Astrocyte (in vitro differentiated cells and primary cell): ENCODE data around the gene DDX17. TPM values are rescaled to one million over a fixed set of nuclear protein-coding genes. Genes with fewer than 3 reads are reported as not detected.
A peak's percentile ranks its signal among the peaks of the same experiment; 100 is the strongest.

Experiments
- DNase-seq: peaks from one replicate; pipeline ENCODE4 v3.0.0-alpha.2; 2010; ENCODE audit warnings: low read depth
- FAIRE-seq: peaks from 2 replicates; lab custom pipeline; 2011; peaks lifted over from hg19 to GRCh38; lab: Jason Lieb, UNC
- H2AFZ ChIP-seq: 2 replicates; pipeline ENCODE4 v1.6.0; 2012; ENCODE audit warnings: low read depth, low read length, inconsistent platforms
- H3K27ac ChIP-seq: 2 replicates; pipeline ENCODE4 v1.5.1; 2011; ENCODE audit warnings: low read depth, low read length, inconsistent platforms
- H3K27me3 ChIP-seq: 2 replicates; pipeline ENCODE4 v1.6.0; 2011; ENCODE audit warnings: low read length, inconsistent platforms; ENCODE audit not compliant: insufficient read depth
- H3K36me3 ChIP-seq: 2 replicates; pipeline ENCODE4 v1.5.1; 2011; ENCODE audit warnings: low read length, inconsistent platforms; ENCODE audit not compliant: insufficient read depth
- H3K4me1 ChIP-seq: 2 replicates; pipeline ENCODE4 v1.5.1; 2011; ENCODE audit warnings: low read length, inconsistent platforms; ENCODE audit not compliant: insufficient read depth
- H3K4me2 ChIP-seq: 2 replicates; pipeline ENCODE4 v1.6.0; 2012; ENCODE audit warnings: low read length, inconsistent platforms
- H3K4me3 ChIP-seq: 2 replicates; pipeline ENCODE4 v1.5.1; 2011; ENCODE audit warnings: low read depth, mild to moderate bottlenecking, low read length, inconsistent platforms; ENCODE audit not compliant: insufficient read depth
- H3K79me2 ChIP-seq: 2 replicates; pipeline ENCODE4 v1.6.0; 2012; ENCODE audit warnings: mild to moderate bottlenecking, low read length, inconsistent platforms; ENCODE audit not compliant: insufficient read depth
- H3K9ac ChIP-seq: 2 replicates; pipeline ENCODE4 v1.6.0; 2012; ENCODE audit warnings: mild to moderate bottlenecking, low read length, inconsistent platforms
- H3K9me3 ChIP-seq: 2 replicates; pipeline ENCODE4 v1.5.1; 2012; ENCODE audit warnings: low read depth, mild to moderate bottlenecking, low read length, inconsistent platforms; ENCODE audit not compliant: insufficient read depth
- H4K20me1 ChIP-seq: 2 replicates; pipeline ENCODE4 v1.6.0; 2012; ENCODE audit warnings: low read length, inconsistent platforms; ENCODE audit not compliant: insufficient read depth
- H3K27ac Mint-ChIP-seq: one replicate; pipeline ENCODE4 v1.8.0; 2021; ENCODE audit warnings: mild to moderate bottlenecking, mixed read lengths; ENCODE audit not compliant: unreplicated experiment
- H3K27me3 Mint-ChIP-seq: one replicate; pipeline ENCODE4 v1.8.0; 2021; ENCODE audit warnings: low read depth, mixed read lengths; ENCODE audit not compliant: unreplicated experiment
- H3K36me3 Mint-ChIP-seq: one replicate; pipeline ENCODE4 v1.8.0; 2021; ENCODE audit warnings: low read depth, mixed read lengths; ENCODE audit not compliant: unreplicated experiment
- H3K4me1 Mint-ChIP-seq: one replicate; pipeline ENCODE4 v1.8.0; 2021; ENCODE audit warnings: low read depth, mixed read lengths; ENCODE audit not compliant: unreplicated experiment
- H3K4me3 Mint-ChIP-seq: one replicate; pipeline ENCODE4 v1.8.0; 2021; ENCODE audit warnings: mild to moderate bottlenecking, moderate library complexity, mixed read lengths; ENCODE audit not compliant: unreplicated experiment
- H3K9me3 Mint-ChIP-seq: one replicate; pipeline ENCODE4 v1.8.0; 2021; ENCODE audit warnings: mild to moderate bottlenecking, mixed read lengths; ENCODE audit not compliant: unreplicated experiment
- EZH2 ChIP-seq: IDR thresholded peaks from 2 replicates; pipeline ENCODE4 v1.6.1; 2012; ENCODE audit warnings: mild to moderate bottlenecking, low read length, inconsistent platforms; ENCODE audit not compliant: insufficient read depth
- total RNA-seq: library from RNA; stranded (reverse); gene quantifications from 2 replicates; pipeline ENCODE4 v1.2.1, GENCODE V29; 2021
- TF ChIP-seq, protein P1 (sequence below): IDR thresholded peaks from 2 replicates; pipeline ENCODE4 v1.5.1; 2011; ENCODE audit warnings: low read depth, mild to moderate bottlenecking, inconsistent platforms, low read length, moderate library complexity; ENCODE audit not compliant: insufficient read depth

The DDX17 gene
- total RNA-seq, 1 donor from 2014 or later: 258 TPM

DNA sequence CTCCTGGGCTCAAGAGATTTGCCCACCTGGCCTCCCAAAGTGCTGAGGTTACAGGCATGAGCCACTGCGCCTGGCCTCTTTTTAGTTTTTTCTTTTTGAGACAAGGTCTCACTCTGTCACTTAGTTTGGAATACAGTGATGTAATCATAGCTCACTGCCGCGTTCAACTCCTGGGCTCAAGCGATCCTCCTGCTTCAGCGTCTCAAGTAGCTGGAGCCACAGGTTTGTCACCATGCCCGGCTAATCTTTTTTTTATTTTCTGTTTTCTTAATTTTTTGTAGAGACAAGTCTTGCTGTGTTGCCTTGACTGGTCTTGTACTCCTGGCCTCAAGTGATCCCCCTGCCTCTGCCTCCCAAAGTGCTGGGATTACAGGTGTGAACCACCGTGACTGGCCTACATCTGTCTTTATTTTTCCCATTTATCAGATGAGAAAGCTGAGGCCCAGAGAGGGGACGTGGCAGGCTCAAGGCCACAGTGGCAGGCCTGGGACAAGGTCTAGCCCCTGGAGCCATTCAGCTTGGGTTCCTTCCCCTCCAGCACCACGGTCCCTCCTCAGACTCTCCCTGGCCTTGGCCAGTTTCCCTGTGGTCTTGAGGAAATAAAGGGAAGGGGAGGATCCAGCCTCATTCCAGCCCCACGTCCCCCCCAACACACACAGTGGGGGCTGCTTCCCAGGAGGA is 41.0 kb downstream of the DDX17 start:
- no peak overlapping the region for H3K27ac Mint-ChIP-seq
- H3K4me3 Mint-ChIP-seq: no peak overlapping the region
- TF ChIP-seq, protein P1, sequence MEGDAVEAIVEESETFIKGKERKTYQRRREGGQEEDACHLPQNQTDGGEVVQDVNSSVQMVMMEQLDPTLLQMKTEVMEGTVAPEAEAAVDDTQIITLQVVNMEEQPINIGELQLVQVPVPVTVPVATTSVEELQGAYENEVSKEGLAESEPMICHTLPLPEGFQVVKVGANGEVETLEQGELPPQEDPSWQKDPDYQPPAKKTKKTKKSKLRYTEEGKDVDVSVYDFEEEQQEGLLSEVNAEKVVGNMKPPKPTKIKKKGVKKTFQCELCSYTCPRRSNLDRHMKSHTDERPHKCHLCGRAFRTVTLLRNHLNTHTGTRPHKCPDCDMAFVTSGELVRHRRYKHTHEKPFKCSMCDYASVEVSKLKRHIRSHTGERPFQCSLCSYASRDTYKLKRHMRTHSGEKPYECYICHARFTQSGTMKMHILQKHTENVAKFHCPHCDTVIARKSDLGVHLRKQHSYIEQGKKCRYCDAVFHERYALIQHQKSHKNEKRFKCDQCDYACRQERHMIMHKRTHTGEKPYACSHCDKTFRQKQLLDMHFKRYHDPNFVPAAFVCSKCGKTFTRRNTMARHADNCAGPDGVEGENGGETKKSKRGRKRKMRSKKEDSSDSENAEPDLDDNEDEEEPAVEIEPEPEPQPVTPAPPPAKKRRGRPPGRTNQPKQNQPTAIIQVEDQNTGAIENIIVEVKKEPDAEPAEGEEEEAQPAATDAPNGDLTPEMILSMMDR: no peak
- no peak for TF ChIP-seq EZH2
- Histone ChIP-seq H3K4me3 (no peak overlapping the region), H3K9me3 (no peaks in the 10 kb centered on the region), H2AFZ (no peak overlapping the region), H3K4me2 (no peak overlapping the region), H4K20me1 (peaks cover 3% of the 10 kb centered on the region), H3K27ac (no peak overlapping the region), H3K79me2 (peaks cover 20% of the 10 kb centered on the region), H3K36me3 (no peaks in the 10 kb centered on the region), H3K27me3 (peaks cover 19% of the 10 kb centered on the region), H3K9ac (no peak overlapping the region), H3K4me1 (peaks cover 15% of the 10 kb centered on the region)
- no peak for FAIRE-seq
- H3K36me3 Mint-ChIP-seq: no peaks in the 10 kb centered on the region
- H3K27me3 Mint-ChIP-seq: peaks cover 23% of the 10 kb centered on the region
- DNase-seq: no peak
- peaks cover 5% of the 10 kb centered on the region for H3K4me1 Mint-ChIP-seq
- H3K9me3 Mint-ChIP-seq: no peaks in the 10 kb centered on the region

DNA sequence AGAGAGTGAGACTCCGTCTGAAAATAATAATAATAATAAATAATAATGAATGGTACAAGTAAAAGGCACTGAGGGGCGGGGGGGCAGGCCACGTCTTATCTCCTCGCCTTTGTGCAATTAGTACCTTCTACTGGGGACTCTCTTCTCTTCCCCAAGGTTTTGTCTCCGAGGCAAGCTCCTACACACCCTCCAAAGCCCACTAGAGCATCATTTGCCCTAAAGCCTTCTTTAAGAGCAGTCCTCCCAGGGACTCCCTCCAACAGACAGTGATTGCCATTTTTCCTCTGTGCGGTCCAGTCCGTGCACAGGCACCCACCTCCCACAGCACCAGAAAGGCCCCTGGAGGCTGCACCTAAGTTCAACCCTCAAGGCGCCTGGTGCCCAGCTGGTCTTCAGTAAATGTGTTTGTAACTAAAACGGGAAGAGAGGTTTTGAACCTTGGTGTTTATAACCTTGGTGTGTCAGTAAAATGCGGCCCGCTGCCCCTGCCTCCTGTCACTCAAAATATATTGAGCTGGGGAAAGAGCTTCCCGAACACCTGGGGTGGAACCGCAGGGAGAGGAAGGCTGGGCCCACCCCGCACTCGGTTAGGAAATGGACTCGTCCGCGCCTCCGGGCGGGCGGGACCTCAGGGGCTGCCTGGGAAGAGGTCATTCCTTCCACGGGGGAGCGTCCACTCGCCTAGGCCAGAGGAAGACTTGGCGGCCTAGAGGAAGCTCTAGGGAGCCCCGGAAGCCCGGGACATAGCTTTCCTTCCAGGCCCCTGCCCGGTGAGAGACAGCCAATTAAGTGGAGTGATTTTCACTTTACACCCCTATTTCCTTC is 42.9 kb downstream of the DDX17 start:
- H3K4me1 ChIP-seq: peaks cover 7% of the 10 kb centered on the region
- no peak overlapping the region for H3K27ac ChIP-seq
- no peak overlapping the region for H2AFZ ChIP-seq
- H3K4me2 ChIP-seq: no peak overlapping the region
- Mint-ChIP-seq H3K9me3 (no peaks in the 10 kb centered on the region), H3K36me3 (no peaks in the 10 kb centered on the region), H3K4me3 (peak overlapping the region; percentile 28), H3K27ac (no peak overlapping the region), H3K27me3 (peaks cover 36% of the 10 kb centered on the region), H3K4me1 (no peaks in the 10 kb centered on the region)
- no peak overlapping the region for H3K4me3 ChIP-seq
- peaks cover 3% of the 10 kb centered on the region for H3K79me2 ChIP-seq
- H4K20me1 ChIP-seq: no peaks in the 10 kb centered on the region
- no peak for DNase-seq
- H3K9me3 ChIP-seq: no peaks in the 10 kb centered on the region
- FAIRE-seq: no peak
- H3K9ac ChIP-seq: no peak overlapping the region
- H3K27me3 ChIP-seq: peaks cover 33% of the 10 kb centered on the region
- no peaks in the 10 kb centered on the region for H3K36me3 ChIP-seq
- TF ChIP-seq, protein P1: no peak
- TF ChIP-seq EZH2: no peak
